Occipital lobe (tissue), 2 donors: ENCODE results near the gene DCAF11. TPM values are rescaled to one million over a fixed set of nuclear protein-coding genes. Genes with fewer than 3 reads are reported as not detected.

Source experiments
- DNase-seq: peaks from one replicate; lab custom pipeline; 2025; lab: John Stamatoyannopoulos, UW
- total RNA-seq: library from RNA; depleted of rRNA; stranded (reverse); fragments of >200 nt; gene quantifications from one replicate; pipeline ENCODE4 v1.2.3, GENCODE V29; 2014

The DCAF11 gene
- total RNA-seq: 60.0 TPM

- peak; percentile 98 for DNase-seq
These were observed at the start of gene DCAF11, which contains the start of gene NRL for GRCh38 chr14:24114532-24115421. Gene DCAF11 (plus strand): TSS chr14:24114777. CDS start chr14:24115595, 818 bp downstream. Gene NRL (minus strand): TSS chr14:24114949. CDS start chr14:24082848, 32,101 bp downstream.

GRCh38 chr14:24064856-24065255, 49.7 kb upstream of the DCAF11 start:
- no peak for DNase-seq

GRCh38 chr14:24065408-24065807, 49.2 kb upstream of the DCAF11 start:
- no peak for DNase-seq

GRCh38 chr14:24066496-24067132, 48.0 kb upstream of the DCAF11 start:
- no peak for DNase-seq

GRCh38 chr14:24067133-24068082, 47.2 kb upstream of the DCAF11 start:
- DNase-seq: no peak

GRCh38 chr14:24068711-24069410, 45.7 kb upstream of the DCAF11 start:
- DNase-seq: no peak

- no peak for DNase-seq
These were observed 45.2 kb upstream of the DCAF11 start for GRCh38 chr14:24069411-24069735.

- DNase-seq: no peak
These were observed 44.1 kb upstream of the DCAF11 start for GRCh38 chr14:24070285-24071143.

- peak; percentile 45 for DNase-seq
These were observed 43.4 kb upstream of the DCAF11 start, which contains the start of gene CPNE6 for GRCh38 chr14:24071144-24071697. Gene CPNE6 (plus strand): TSS chr14:24071562. CDS start chr14:24072937, 1,375 bp downstream.

GRCh38 chr14:24071836-24072430, 42.6 kb upstream of the DCAF11 start:
- peak; percentile 62 for DNase-seq

- DNase-seq: peak; percentile 62
These were observed 42.1 kb upstream of the DCAF11 start for GRCh38 chr14:24072436-24072835.

GRCh38 chr14:24072881-24073877, 41.4 kb upstream of the DCAF11 start:
- no peak for DNase-seq

- no peak for DNase-seq
These were observed 39.7 kb upstream of the DCAF11 start for GRCh38 chr14:24074625-24075484.

GRCh38 chr14:24075485-24076301, 38.9 kb upstream of the DCAF11 start:
- no peak for DNase-seq

- no peak for DNase-seq
These were observed 38.3 kb upstream of the DCAF11 start for GRCh38 chr14:24076302-24076601.

- no peak for DNase-seq
These were observed 37.5 kb upstream of the DCAF11 start for GRCh38 chr14:24077086-24077485.
